Measurements from ENCODE around the gene ADCY3. TPM values are rescaled to one million over a fixed set of nuclear protein-coding genes. Genes with fewer than 3 reads are reported as not detected.

Gene ADCY3
- total RNA-seq, 1 experiment from 2014 or later = 71.1 TPM

GRCh38 chr2:24935145-24935544 lies 15.1 kb upstream of the ADCY3 start:
- H3K4me1 ChIP-seq (ENCODE audit: control insufficient read depth in 1 of 2, insufficient read depth in 2 of 2, low read length in 2 of 2) = no peaks in the 10 kb centered on the region
- ChIA-PET POLR2A (no interaction called here), CTCF (no interaction called here), RAD21 (ENCODE audit: low non-redundant PET in 1 of 2, low total read pairs in 2 of 2, uncharacterized antibody in 2 of 2, unreplicated experiment in 2 of 2) (no interaction called here)
- H3K9me3 ChIP-seq (ENCODE audit: control insufficient read depth in 1 of 2, insufficient read depth in 1 of 2, low read depth in 1 of 2, low read length in 2 of 2) = no peaks in the 10 kb centered on the region
- H4K20me1 ChIP-seq (ENCODE audit: insufficient read depth) = no peaks in the 10 kb centered on the region
- no peaks in the 10 kb centered on the region for H3K9me2 ChIP-seq (ENCODE audit: insufficient read depth)
- H3K79me2 ChIP-seq (ENCODE audit: insufficient read depth, low read length) = no peaks in the 10 kb centered on the region
- no peak overlapping the region for H2AFZ ChIP-seq (ENCODE audit: low read depth, low read length, poor library complexity, severe bottlenecking)
- TF ChIP-seq EZH2phosphoT487 (IDR thresholded peaks at IDR 0.05; ENCODE audit: borderline replicate concordance) = no peak
- no peak for TF ChIP-seq SRF (IDR thresholded peaks at IDR 0.05; ENCODE audit: low read depth)
- TF ChIP-seq YY1 (IDR thresholded peaks at IDR 0.05; ENCODE audit: extremely low read depth, insufficient replicate concordance, low read depth, low read length) = no peak
- no peak for TF ChIP-seq EZH2 (IDR thresholded peaks at IDR 0.05)
- TF ChIP-seq SP1 (IDR thresholded peaks at IDR 0.05; ENCODE audit: low read depth) = no peak
- TF ChIP-seq REST (IDR thresholded peaks at IDR 0.05; ENCODE audit: low read depth) = no peak
- TF ChIP-seq ATF3 (IDR thresholded peaks at IDR 0.05) = no peak
- no peak for TF ChIP-seq FOSL1 (IDR thresholded peaks at IDR 0.05; ENCODE audit: low read depth)
- H3K4me3 ChIP-seq (replicated peaks in 1 of 2; ENCODE audit: low read depth in 1 of 2, low read length in 2 of 2) = no peak overlapping the region
- no peaks in the 10 kb centered on the region for H3K36me3 ChIP-seq (ENCODE audit: control insufficient read depth in 1 of 2, insufficient read depth in 2 of 2, low read length in 2 of 2)
- intact Hi-C loops (cut with micrococcal nuclease) = no loop called here
- no peak overlapping the region for H3K4me2 ChIP-seq (ENCODE audit: low read length)
- no peaks in the 10 kb centered on the region for H3K27me3 ChIP-seq (ENCODE audit: insufficient read depth, low read length)
- no TSS peak for BruUV-seq (replicated peaks)
- no peak overlapping the region for H3K9ac ChIP-seq (ENCODE audit: low read length)
- no peak for DNase-seq (ENCODE audit: low read depth, low spot score)
- no peak for ATAC-seq
- no peak overlapping the region for H3K27ac ChIP-seq (ENCODE audit: low read depth, low read length)

All from HCT116 (cell line).